Esophagus muscularis mucosa (tissue), 4 donors: ENCODE results near the gene HPF1.

Experiments
- EP300 ChIP-seq: sonication (generic); formaldehyde crosslinking; IDR thresholded peaks from one replicate; pipeline ENCODE4 v1.6.1; 2017; ENCODE audit warnings: antibody characterized with exemption
- POLR2A ChIP-seq: fragments of 450-650 bp; IDR thresholded peaks from one replicate; pipeline ENCODE4 v1.6.1; 2017; ENCODE audit warnings: antibody characterized with exemption, moderate library complexity, mild to moderate bottlenecking, low read depth
- TF ChIP-seq, protein P1 (sequence below), 3 experiments: fragments of 200-600 bp in 2 of 3; fragments of 450-650 bp in 1 of 3; sonication (generic) in 2 of 3; IDR thresholded peaks; one replicate each; pipeline ENCODE4 v1.5.1; 2017 to 2019; ENCODE audit warnings: antibody characterized with exemption in 3 of 3, mild to moderate bottlenecking in 2 of 3, moderate library complexity in 1 of 3

DNA sequence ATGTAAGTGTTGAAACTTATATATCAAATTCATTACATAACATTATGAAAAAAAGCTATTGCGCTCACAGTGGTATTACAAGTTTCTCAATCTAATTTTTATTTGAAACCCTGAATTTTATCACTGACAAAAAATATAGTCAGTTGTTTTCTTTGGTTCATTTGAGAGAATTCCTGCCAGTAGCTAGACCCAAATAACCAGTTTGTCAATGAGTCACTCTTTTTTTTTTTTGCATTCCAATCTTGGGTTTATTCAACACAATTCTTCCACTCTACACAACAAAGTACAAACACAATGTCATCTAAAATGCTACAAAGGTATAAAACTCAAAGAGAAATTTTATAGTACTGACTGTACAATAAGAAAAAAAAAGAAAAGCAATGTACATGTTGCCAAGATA is 13.1 kb downstream of the HPF1 start:
- TF ChIP-seq EP300 (no peak), POLR2A (no peak)
- TF ChIP-seq, protein P1, sequence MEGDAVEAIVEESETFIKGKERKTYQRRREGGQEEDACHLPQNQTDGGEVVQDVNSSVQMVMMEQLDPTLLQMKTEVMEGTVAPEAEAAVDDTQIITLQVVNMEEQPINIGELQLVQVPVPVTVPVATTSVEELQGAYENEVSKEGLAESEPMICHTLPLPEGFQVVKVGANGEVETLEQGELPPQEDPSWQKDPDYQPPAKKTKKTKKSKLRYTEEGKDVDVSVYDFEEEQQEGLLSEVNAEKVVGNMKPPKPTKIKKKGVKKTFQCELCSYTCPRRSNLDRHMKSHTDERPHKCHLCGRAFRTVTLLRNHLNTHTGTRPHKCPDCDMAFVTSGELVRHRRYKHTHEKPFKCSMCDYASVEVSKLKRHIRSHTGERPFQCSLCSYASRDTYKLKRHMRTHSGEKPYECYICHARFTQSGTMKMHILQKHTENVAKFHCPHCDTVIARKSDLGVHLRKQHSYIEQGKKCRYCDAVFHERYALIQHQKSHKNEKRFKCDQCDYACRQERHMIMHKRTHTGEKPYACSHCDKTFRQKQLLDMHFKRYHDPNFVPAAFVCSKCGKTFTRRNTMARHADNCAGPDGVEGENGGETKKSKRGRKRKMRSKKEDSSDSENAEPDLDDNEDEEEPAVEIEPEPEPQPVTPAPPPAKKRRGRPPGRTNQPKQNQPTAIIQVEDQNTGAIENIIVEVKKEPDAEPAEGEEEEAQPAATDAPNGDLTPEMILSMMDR (IDR thresholded peaks at IDR 0.05), result no peak
